Measurements from ENCODE around the gene TBKBP1. TPM values are rescaled to one million over a fixed set of nuclear protein-coding genes. Genes with fewer than 3 reads are reported as not detected.

The TBKBP1 gene
- total and polyA plus RNA-seq, 8 donors: 2.9 to 14.3 (median 6.3) TPM

- no peak for DNase-seq
Observed at GRCh38 chr17:47712330-47713023, 18.5 kb downstream of the TBKBP1 start.

GRCh38 chr17:47713980-47714700 is 20.2 kb downstream of the TBKBP1 start:
- TF ChIP-seq CTCF (IDR thresholded peaks at IDR 0.05) (no peak), POLR2AphosphoS5 (IDR thresholded peaks at IDR 0.05) (no peak), POLR2A (IDR thresholded peaks at IDR 0.05) (no peak), EP300 (IDR thresholded peaks at IDR 0.05) (no peak)
- peaks cover 0 to 3% (median 2%) of the 10 kb centered on the region in 4 donors for H3K4me1 ChIP-seq
- H3K4me3 ChIP-seq: no peak overlapping the region
- peaks cover 7 to 25% (median 25%) of the 10 kb centered on the region in 4 donors for H3K36me3 ChIP-seq
- WGBS, 5 donors: 26 to 42% (median 32%) methylated on average over 15 of the region's 15 CpGs
- DNase-seq: no peak
- no peak overlapping the region for H3K27ac ChIP-seq
- H3K9me3 ChIP-seq: no peaks in the 10 kb centered on the region
- intact Hi-C loops (cut with DNase I; ENCODE audit: low total_unique reads): no loop called here
- H3K27me3 ChIP-seq: peaks cover 0 to 52% (median 8%) of the 10 kb centered on the region in 3 donors

More at GRCh38 chr17:47712330-47713023, 18.5 kb downstream of the TBKBP1 start:
- H3K27me3 ChIP-seq: peaks cover 0 to 35% (median 7%) of the 10 kb centered on the region in 3 donors
- peaks cover 7 to 27% (median 25%) of the 10 kb centered on the region in 4 donors for H3K36me3 ChIP-seq
- H3K4me1 ChIP-seq: peaks cover 7 to 16% (median 11%) of the 10 kb centered on the region in 4 donors
- no peak overlapping the region for H3K4me3 ChIP-seq
- intact Hi-C loops (cut with DNase I; ENCODE audit: low total_unique reads): no loop called here
- H3K9me3 ChIP-seq: no peaks in the 10 kb centered on the region
- WGBS, 5 donors: 62 to 67% (median 65%) methylated on average over 4 to 5 of the region's 5 CpGs
- TF ChIP-seq EP300 (IDR thresholded peaks at IDR 0.05) (no peak), POLR2AphosphoS5 (IDR thresholded peaks at IDR 0.05) (no peak), POLR2A (IDR thresholded peaks at IDR 0.05) (no peak)
- no peak overlapping the region for H3K27ac ChIP-seq

GRCh38 chr17:47714773-47715396 is 20.9 kb downstream of the TBKBP1 start:
- intact Hi-C loops (cut with DNase I; ENCODE audit: low total_unique reads): no loop called here
- H3K36me3 ChIP-seq: peaks cover 7 to 19% (median 18%) of the 10 kb centered on the region in 4 donors
- 66 to 73% (median 67%) methylated on average over 6 of the region's 6 CpGs for WGBS, 5 donors
- peaks cover 0 to 6% (median 0%) of the 10 kb centered on the region in 4 donors for H3K4me1 ChIP-seq
- H3K4me3 ChIP-seq: no peak overlapping the region
- no peak overlapping the region for H3K27ac ChIP-seq
- TF ChIP-seq POLR2AphosphoS5 (IDR thresholded peaks at IDR 0.05): no peak
- no peak for TF ChIP-seq CTCF (IDR thresholded peaks at IDR 0.05)
- no peak for TF ChIP-seq EP300 (IDR thresholded peaks at IDR 0.05)
- TF ChIP-seq POLR2A (IDR thresholded peaks at IDR 0.05): no peak
- H3K9me3 ChIP-seq: no peaks in the 10 kb centered on the region
- DNase-seq: no peak
- peaks cover 0 to 59% (median 15%) of the 10 kb centered on the region in 3 donors for H3K27me3 ChIP-seq

GRCh38 chr17:47715669-47716325 is 21.8 kb downstream of the TBKBP1 start:
- Histone ChIP-seq H3K9me3 (no peaks in the 10 kb centered on the region), H3K27ac (no peak overlapping the region), H3K4me1 (peaks cover 0 to 14% (median 4%) of the 10 kb centered on the region in 4 donors), H3K4me3 (no peak overlapping the region), H3K27me3 (peaks cover 6 to 68% (median 25%) of the 10 kb centered on the region in 3 donors), H3K36me3 (peaks cover 0 to 10% (median 9%) of the 10 kb centered on the region in 4 donors)
- no peak for DNase-seq
- intact Hi-C loops (cut with DNase I; ENCODE audit: low total_unique reads): no loop called here
- TF ChIP-seq EP300 (IDR thresholded peaks at IDR 0.05) (no peak), CTCF (IDR thresholded peaks at IDR 0.05) (no peak), POLR2A (IDR thresholded peaks at IDR 0.05) (no peak), POLR2AphosphoS5 (IDR thresholded peaks at IDR 0.05) (no peak)
- 60 to 79% (median 72%) methylated on average over 8 to 10 of the region's 10 CpGs for WGBS, 5 donors
